22Rv1 (cell line): ENCODE results near the gene NUDT8.
A peak's percentile ranks its signal among the peaks of the same experiment; 100 is the strongest.

ENCODE experiments used
- H3K27ac ChIP-seq: fragments of 450-650 bp; 2 replicates; pipeline ENCODE4 v1.5.1; 2017
- CTCF ChIP-seq: fragments of 450-650 bp; IDR thresholded peaks from 2 replicates; pipeline ENCODE4 v1.5.1; 2017; ENCODE audit warnings: mild to moderate bottlenecking
- ZFX ChIP-seq: fragments of 450-650 bp; IDR thresholded peaks from 2 replicates; pipeline ENCODE4 v1.6.1; 2017; ENCODE audit warnings: antibody characterized with exemption, borderline replicate concordance

The NUDT8 gene

GRCh38 chr11:67586568-67587250 lies 43.0 kb downstream of the NUDT8 start:
- TF ChIP-seq ZFX = no peak
- no peak overlapping the region for H3K27ac ChIP-seq

- H3K27ac ChIP-seq = no peak overlapping the region
- TF ChIP-seq CTCF (no peak), ZFX (no peak)
Measured at GRCh38 chr11:67585911-67586310, 43.8 kb downstream of the NUDT8 start.

GRCh38 chr11:67584881-67585873 lies 44.6 kb downstream of the NUDT8 start:
- TF ChIP-seq ZFX = no peak
- TF ChIP-seq CTCF = no peak
- H3K27ac ChIP-seq = no peak overlapping the region

GRCh38 chr11:67584205-67584880 lies 45.4 kb downstream of the NUDT8 start:
- no peak overlapping the region for H3K27ac ChIP-seq
- TF ChIP-seq ZFX (no peak), CTCF (no peak)

GRCh38 chr11:67583247-67584204 lies 46.2 kb downstream of the NUDT8 start, which contains the start of gene GSTP1:
Gene GSTP1 (plus strand): TSS chr11:67583812. CDS start chr11:67583844, 32 bp downstream.
- H3K27ac ChIP-seq = peak within 1 kb of the TSS; percentile 81
- TF ChIP-seq CTCF (no peak), ZFX (no peak)

- peak overlapping the region; percentile 81 for H3K27ac ChIP-seq
Measured at GRCh38 chr11:67582011-67582410, 47.7 kb downstream of the NUDT8 start.

More at GRCh38 chr11:67582011-67582410, 47.7 kb downstream of the NUDT8 start:
- TF ChIP-seq ZFX (no peak), CTCF (no peak)
